ENCODE results near the gene ARHGEF4.

DNA sequence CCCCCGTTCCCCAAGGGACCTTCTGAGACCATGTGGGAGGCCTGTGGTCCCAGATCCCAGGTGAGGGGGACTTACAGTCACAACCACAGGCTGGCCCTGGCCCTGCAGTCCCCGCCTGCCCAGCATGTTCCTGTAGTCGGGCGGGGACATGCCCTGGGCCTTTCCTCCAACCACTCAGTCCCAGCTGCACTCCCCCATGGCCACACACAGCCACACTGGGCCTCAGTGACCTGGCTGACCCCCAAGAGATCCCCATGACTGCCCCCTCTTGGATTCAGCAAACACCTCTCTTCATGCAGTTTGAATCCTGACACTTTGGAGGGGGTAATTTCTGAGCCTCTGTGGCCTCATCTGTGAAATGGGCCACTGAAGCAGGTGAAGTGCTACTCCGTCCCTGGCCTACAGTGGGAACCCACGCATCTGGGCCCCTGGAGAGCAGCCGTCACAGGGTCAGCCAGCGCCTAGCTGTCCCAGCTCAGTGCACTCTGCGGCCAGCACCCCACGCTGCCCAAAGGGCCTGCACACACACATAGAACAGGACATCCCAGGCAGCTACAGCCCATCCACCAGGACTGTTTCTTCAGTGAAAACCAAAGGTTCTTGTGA is 12.7 kb upstream of the ARHGEF4 start:
- TF ChIP-seq, protein P1, sequence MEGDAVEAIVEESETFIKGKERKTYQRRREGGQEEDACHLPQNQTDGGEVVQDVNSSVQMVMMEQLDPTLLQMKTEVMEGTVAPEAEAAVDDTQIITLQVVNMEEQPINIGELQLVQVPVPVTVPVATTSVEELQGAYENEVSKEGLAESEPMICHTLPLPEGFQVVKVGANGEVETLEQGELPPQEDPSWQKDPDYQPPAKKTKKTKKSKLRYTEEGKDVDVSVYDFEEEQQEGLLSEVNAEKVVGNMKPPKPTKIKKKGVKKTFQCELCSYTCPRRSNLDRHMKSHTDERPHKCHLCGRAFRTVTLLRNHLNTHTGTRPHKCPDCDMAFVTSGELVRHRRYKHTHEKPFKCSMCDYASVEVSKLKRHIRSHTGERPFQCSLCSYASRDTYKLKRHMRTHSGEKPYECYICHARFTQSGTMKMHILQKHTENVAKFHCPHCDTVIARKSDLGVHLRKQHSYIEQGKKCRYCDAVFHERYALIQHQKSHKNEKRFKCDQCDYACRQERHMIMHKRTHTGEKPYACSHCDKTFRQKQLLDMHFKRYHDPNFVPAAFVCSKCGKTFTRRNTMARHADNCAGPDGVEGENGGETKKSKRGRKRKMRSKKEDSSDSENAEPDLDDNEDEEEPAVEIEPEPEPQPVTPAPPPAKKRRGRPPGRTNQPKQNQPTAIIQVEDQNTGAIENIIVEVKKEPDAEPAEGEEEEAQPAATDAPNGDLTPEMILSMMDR (IDR thresholded peaks at IDR 0.05): no peak
- TF ChIP-seq POLR2A (IDR thresholded peaks at IDR 0.05): no peak

All from heart left ventricle (tissue), 13 donors.